Activated gamma-delta T cell (primary cell): ENCODE results near the gene TMEM187.

Source experiments
- DNase-seq: peaks from one replicate; lab custom pipeline; 2025; lab: John Stamatoyannopoulos, UW

TMEM187 gene

GRCh38 chrX:153934762-153935325, 37.7 kb upstream of the TMEM187 start, which contains the start of gene NAA10:
Gene NAA10, minus strand, starts transcription at chrX:153935037. Its CDS starts 133 bp downstream, at chrX:153934904.
- peak; percentile 56 for DNase-seq

- no peak for DNase-seq
Measured at GRCh38 chrX:153935326-153935851, 37.2 kb upstream of the TMEM187 start.

- no peak for DNase-seq
Measured at GRCh38 chrX:153937056-153937455, 35.5 kb upstream of the TMEM187 start.

GRCh38 chrX:153938226-153938786, 34.2 kb upstream of the TMEM187 start:
- DNase-seq = no peak

- DNase-seq = no peak
Measured at GRCh38 chrX:153939573-153939972, 33.0 kb upstream of the TMEM187 start.

GRCh38 chrX:153941336-153942252, 31.0 kb upstream of the TMEM187 start:
- no peak for DNase-seq

GRCh38 chrX:153944140-153944799, 28.3 kb upstream of the TMEM187 start, which contains the start of gene RENBP:
Gene RENBP, minus strand, starts transcription at chrX:153944643. Its CDS starts 33 bp downstream, at chrX:153944610.
- no peak for DNase-seq

GRCh38 chrX:153944800-153945150, 27.8 kb upstream of the TMEM187 start:
- DNase-seq = no peak

- no peak for DNase-seq
Measured at GRCh38 chrX:153945956-153946943, 26.3 kb upstream of the TMEM187 start.

GRCh38 chrX:153947009-153947769, 25.4 kb upstream of the TMEM187 start:
- DNase-seq = peak; percentile 34

- no peak for DNase-seq
Measured at GRCh38 chrX:153948002-153948466, 24.5 kb upstream of the TMEM187 start.

GRCh38 chrX:153948847-153949805, 23.4 kb upstream of the TMEM187 start:
- no peak for DNase-seq

- no peak for DNase-seq
Measured at GRCh38 chrX:153950127-153950526, 22.4 kb upstream of the TMEM187 start.

GRCh38 chrX:153951683-153952372, 20.7 kb upstream of the TMEM187 start:
- no peak for DNase-seq

- no peak for DNase-seq
Measured at GRCh38 chrX:153952373-153953026, 20.1 kb upstream of the TMEM187 start.

- DNase-seq = peak; percentile 38
Measured at GRCh38 chrX:153953342-153953830, 19.2 kb upstream of the TMEM187 start.

- no peak for DNase-seq
Measured at GRCh38 chrX:153953892-153954557, 18.5 kb upstream of the TMEM187 start.
